ENCODE measurements around the gene PCGF3. TPM values are rescaled to one million over a fixed set of nuclear protein-coding genes. Genes with fewer than 3 reads are reported as not detected.
A peak's percentile ranks its signal among the peaks of the same experiment; 100 is the strongest.

Gene PCGF3
- total RNA-seq = 100 to 1,000 TPM in 1 of 2 donors, 10 to 100 TPM in 1; 59.0 to 135 TPM

- Histone ChIP-seq H3K36me3 (no peaks in the 10 kb centered on the region), H3K9me3 (no peaks in the 10 kb centered on the region), H3K27ac (peak within 1 kb of the TSS; percentile 82 to 83), H3K4me1 (replicated peaks) (peaks cover 10% of the 10 kb centered on the region), H3K27me3 (replicated peaks; ENCODE audit: insufficient read depth) (no peaks in the 10 kb centered on the region), H3K4me3 (peak within 1 kb of the TSS; percentile 90 to 99)
- TF ChIP-seq POLR2AphosphoS5 (IDR thresholded peaks at IDR 0.05) (peak; percentile 74), POLR2A (IDR thresholded peaks at IDR 0.05) (peak; percentile 75)
- TF ChIP-seq, protein P1, sequence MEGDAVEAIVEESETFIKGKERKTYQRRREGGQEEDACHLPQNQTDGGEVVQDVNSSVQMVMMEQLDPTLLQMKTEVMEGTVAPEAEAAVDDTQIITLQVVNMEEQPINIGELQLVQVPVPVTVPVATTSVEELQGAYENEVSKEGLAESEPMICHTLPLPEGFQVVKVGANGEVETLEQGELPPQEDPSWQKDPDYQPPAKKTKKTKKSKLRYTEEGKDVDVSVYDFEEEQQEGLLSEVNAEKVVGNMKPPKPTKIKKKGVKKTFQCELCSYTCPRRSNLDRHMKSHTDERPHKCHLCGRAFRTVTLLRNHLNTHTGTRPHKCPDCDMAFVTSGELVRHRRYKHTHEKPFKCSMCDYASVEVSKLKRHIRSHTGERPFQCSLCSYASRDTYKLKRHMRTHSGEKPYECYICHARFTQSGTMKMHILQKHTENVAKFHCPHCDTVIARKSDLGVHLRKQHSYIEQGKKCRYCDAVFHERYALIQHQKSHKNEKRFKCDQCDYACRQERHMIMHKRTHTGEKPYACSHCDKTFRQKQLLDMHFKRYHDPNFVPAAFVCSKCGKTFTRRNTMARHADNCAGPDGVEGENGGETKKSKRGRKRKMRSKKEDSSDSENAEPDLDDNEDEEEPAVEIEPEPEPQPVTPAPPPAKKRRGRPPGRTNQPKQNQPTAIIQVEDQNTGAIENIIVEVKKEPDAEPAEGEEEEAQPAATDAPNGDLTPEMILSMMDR (IDR thresholded peaks at IDR 0.05) = peak in 1 of 4 experiments; percentile 11
- WGBS = 3% methylated on average over 72 of the region's 82 CpGs
- intact Hi-C loops (cut with DNase I) = no loop called here
- DNase-seq (ENCODE audit: low spot score) = peak; percentile 95
Observed at GRCh38 chr4:705278-706082, at the start of gene PCGF3. Gene PCGF3 (plus strand): TSS chr4:705832. CDS start chr4:733681, 27,849 bp downstream.

- Histone ChIP-seq H3K36me3 (no peaks in the 10 kb centered on the region), H3K4me1 (replicated peaks) (no peaks in the 10 kb centered on the region), H3K27me3 (replicated peaks; ENCODE audit: insufficient read depth) (no peaks in the 10 kb centered on the region), H3K4me3 (no peak overlapping the region), H3K9me3 (no peaks in the 10 kb centered on the region), H3K27ac (no peak overlapping the region)
- intact Hi-C loops (cut with DNase I) = no loop called here
- no peak for DNase-seq (ENCODE audit: low spot score)
- TF ChIP-seq POLR2AphosphoS5 (IDR thresholded peaks at IDR 0.05) = no peak
- TF ChIP-seq, protein P1 (IDR thresholded peaks at IDR 0.05) = no peak
- TF ChIP-seq POLR2A (IDR thresholded peaks at IDR 0.05) = no peak
- 58% methylated on average over 56 of the region's 58 CpGs for WGBS
Observed at GRCh38 chr4:656436-657337, 48.9 kb upstream of the PCGF3 start.

- Histone ChIP-seq H3K4me3 (no peak overlapping the region), H3K36me3 (no peaks in the 10 kb centered on the region), H3K27ac (no peak overlapping the region), H3K27me3 (replicated peaks; ENCODE audit: insufficient read depth) (no peaks in the 10 kb centered on the region), H3K9me3 (no peaks in the 10 kb centered on the region), H3K4me1 (replicated peaks) (no peaks in the 10 kb centered on the region)
- TF ChIP-seq, protein P1 (IDR thresholded peaks at IDR 0.05) = no peak
- no peak for TF ChIP-seq POLR2A (IDR thresholded peaks at IDR 0.05)
- TF ChIP-seq POLR2AphosphoS5 (IDR thresholded peaks at IDR 0.05) = no peak
- intact Hi-C loops (cut with DNase I) = no loop called here
- no peak for DNase-seq (ENCODE audit: low spot score)
- 75% methylated on average over 17 of the region's 23 CpGs for WGBS
Observed at GRCh38 chr4:657338-657833, 48.2 kb upstream of the PCGF3 start.

GRCh38 chr4:657834-658667 lies 47.6 kb upstream of the PCGF3 start:
- TF ChIP-seq, protein P1 (IDR thresholded peaks at IDR 0.05) = no peak
- TF ChIP-seq POLR2AphosphoS5 (IDR thresholded peaks at IDR 0.05) = no peak
- no peak for TF ChIP-seq POLR2A (IDR thresholded peaks at IDR 0.05)
- DNase-seq (ENCODE audit: low spot score) = no peak
- H3K27ac ChIP-seq = no peak overlapping the region
- 86% methylated on average over 27 of the region's 27 CpGs for WGBS
- intact Hi-C loops (cut with DNase I) = no loop called here
- no peak overlapping the region for H3K4me3 ChIP-seq
- no peaks in the 10 kb centered on the region for H3K9me3 ChIP-seq
- H3K4me1 ChIP-seq (replicated peaks) = no peaks in the 10 kb centered on the region
- no peaks in the 10 kb centered on the region for H3K27me3 ChIP-seq (replicated peaks; ENCODE audit: insufficient read depth)
- no peaks in the 10 kb centered on the region for H3K36me3 ChIP-seq

Data from prostate gland (tissue), 2 donors.